Muscle of back (tissue), 13 donors: ENCODE results near the gene PRR14. TPM values are rescaled to one million over a fixed set of nuclear protein-coding genes. Genes with fewer than 3 reads are reported as not detected.

Experiments used
- DNase-seq, 3 donors: peaks; one replicate each; pipeline versions ENCODE4 v3.0.0 to v3.0.0-alpha.2; 2013
- long read RNA-seq, 9 donors: transcript quantifications; one replicate each; lab custom pipeline, GENCODE V29; 2026
- polyA plus RNA-seq, 10 donors: library from polyadenylated mRNA; unstranded; fragments of 120-200 nt; gene quantifications; one replicate each; pipeline ENCODE4 v1.2.1, GENCODE V29; 2013; ENCODE audit not compliant: insufficient read length in 10 of 10

Gene PRR14
- 10 to 100 TPM; 17.8 to 27.5 (median 22.2) TPM for polyA plus RNA-seq
- long read RNA-seq, donor 1, partial matches to known transcripts = 0 of 3 reads
- long read RNA-seq, donor 1, other reads (novel, unspliced or antisense) = 0 of 3 reads
- long read RNA-seq, donor 2, partial matches to known transcripts = 0 of 3 reads
- long read RNA-seq, donor 2, other reads (novel, unspliced or antisense) = 0 of 3 reads
- long read RNA-seq, donor 3 = 0 reads
- long read RNA-seq, donor 4, partial matches to known transcripts = 0 of 3 reads
- long read RNA-seq, donor 4, other reads (novel, unspliced or antisense) = 0 of 3 reads
- long read RNA-seq, donor 5, partial matches to known transcripts = 9 of 13 reads
- long read RNA-seq, donor 5, other reads (novel, unspliced or antisense) = 0 of 13 reads
- long read RNA-seq, donor 6, partial matches to known transcripts = 0 of 1 reads
- long read RNA-seq, donor 6, other reads (novel, unspliced or antisense) = 0 of 1 reads
- long read RNA-seq, donor 7 = 0 reads
- long read RNA-seq, donor 8, partial matches to known transcripts = 0 of 3 reads
- long read RNA-seq, donor 8, other reads (novel, unspliced or antisense) = 0 of 3 reads
- long read RNA-seq, donor 9 = 0 reads

DNA sequence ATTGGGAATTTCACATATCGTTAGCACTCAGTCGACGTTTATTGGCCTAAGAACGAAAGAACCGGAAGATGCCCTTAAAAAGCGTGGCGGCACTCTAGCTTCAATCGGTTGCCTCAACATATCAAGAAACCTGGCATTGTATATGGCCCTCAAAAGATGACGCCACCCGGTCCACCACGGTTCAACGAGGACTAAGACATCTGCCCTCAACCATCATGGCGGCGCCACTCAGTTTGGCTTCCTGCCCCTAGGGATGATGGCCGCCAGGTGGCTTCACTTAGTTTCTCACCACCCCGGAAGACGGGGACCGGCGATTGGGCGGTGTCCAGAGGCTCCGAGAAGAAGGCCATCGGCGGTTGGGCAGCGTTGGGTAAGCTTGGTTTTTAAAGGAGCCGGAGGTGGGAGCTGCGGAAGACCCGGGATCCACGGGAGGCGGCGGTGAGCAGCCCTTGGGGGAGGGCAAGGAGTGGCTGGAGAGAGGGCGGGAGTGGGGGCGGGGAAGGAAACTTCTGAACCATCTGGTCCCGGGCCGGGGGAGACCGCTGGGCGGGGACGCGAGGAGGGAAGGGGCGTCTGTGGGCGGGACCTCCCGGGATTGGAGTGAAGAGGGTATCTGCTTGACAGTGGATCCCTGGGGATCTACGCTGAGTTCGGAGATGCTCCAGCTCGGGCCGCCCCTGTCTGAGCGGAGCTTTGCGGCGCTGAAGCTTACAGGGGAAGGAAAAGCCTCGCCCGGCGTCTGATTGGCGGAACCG lies at the start of gene PRR14:
TSS of gene PRR14 (plus strand) at position 592 of the 755 bp plus-strand sequence. CDS start 686 bp downstream, outside the sequence.
- peak; percentile 99 to 100 (median 100) for DNase-seq

DNA sequence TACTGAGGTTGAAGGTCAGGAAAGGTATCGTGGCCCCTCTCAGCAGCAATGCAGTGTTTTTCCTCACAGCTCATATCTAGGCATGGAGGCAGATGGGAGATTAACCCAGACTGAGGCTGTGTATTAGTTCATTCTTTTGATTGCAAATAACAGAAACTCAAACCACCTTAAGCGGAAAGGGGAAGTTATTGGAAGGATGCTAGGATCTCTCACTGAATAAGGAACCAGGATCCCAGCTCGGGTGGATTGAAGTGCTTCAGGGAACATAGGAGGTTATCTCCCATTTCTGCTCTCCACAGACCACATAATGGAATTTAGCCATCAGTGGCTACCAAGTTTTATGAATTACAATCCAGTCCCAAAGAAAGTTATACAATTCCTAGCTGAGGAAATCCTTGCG lies 48.8 kb upstream of the PRR14 start:
- no peak for DNase-seq

DNA sequence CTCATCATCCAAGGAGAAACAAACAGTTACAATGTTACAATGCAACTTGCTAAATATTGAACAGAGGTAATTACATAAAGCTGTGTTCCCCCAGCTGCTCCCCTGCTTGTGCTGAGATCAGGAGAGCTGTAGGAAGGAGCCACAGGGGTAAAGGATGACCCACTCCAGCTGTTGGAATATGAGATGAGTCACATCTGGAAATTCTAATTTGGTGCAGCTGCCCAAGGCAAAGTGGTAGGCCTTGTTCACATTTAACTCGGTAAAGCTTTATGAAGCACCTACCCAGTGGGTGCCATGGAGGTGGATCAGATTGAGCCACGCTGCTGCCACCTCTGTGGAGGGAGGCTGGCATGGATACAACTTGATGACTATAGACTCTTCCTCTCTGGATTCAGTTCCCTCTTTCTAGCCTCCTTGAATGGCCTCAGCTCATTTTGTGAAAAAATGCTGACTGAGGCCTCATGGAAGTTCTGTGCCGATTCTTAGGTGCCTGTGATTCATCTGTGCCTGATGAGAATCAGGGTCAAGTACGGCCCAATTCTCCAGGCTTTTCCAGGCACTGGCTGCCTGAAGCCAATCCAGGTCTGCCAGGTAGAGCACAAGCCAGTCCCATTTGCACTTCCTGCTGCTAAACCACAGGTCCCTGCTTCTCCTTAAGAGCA lies 48.0 kb upstream of the PRR14 start:
- DNase-seq = peak in 1 of 3 donors; percentile 65

DNA sequence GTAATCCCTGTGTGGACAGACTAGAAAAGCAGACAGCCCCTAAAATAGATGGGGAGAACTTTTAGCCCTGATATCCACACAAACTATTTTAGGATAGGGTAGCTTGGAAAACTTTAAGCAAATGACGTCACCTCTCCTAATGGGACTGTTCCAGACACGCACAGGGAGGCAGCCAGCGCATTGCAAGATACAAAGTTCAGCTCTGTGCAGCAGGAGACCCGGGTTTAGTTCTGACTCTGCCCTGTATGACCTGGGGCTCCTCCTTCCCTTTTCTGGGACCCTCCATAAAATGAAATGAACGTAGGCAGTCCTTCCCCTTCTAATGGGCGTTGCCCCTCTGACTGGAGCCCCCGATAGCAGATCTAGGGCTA lies 46.8 kb upstream of the PRR14 start:
- DNase-seq = no peak

DNA sequence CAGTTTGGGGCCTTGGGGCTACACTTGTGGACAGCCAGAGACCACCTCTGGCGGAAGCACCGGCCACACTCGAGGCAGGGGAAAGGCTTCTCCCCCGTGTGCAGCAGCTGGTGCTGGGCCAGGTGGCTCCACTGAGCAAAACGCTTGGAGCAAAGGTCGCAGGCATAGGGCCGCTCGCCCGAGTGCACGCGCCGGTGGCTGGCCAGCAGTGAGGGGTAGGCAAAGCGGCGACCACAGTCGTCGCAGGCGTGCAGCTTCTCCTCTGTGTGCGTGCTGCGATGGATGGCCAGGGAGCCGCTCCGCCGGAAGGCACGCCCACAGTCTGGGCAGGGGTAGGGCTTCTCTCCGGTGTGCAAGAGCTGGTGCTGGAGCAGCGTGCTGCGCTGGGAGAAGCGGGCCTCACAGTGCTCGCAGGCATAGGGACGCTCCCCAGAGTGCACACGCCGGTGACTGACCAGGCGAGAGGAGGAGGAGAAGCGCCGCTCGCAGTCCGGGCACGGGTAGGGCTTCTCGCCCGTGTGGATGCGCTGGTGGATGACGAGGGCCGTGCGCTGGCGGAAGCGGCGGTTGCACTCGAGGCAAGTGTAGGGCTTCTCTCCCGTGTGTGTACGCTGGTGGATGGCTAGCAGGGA lies 46.3 kb upstream of the PRR14 start:
- no peak for DNase-seq

DNA sequence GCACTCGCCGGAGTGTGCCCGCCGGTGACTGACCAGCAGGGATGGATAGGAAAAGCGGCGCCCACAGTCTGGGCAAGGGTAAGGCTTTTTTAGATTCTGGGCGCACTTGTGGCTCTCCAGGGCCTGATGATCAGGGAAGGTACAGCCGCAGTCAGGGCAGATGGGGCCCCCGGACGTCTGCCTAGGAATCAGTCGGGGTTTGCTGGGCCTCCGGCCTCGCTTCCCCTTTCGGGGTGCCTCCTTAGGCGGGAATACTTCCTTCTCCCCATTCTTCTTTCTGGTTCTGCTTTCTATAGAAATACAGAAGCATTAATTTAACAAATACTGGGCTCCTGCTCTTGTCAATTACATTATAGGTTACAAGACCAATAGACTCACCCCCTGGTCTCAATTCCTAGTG lies 45.6 kb upstream of the PRR14 start:
- peak in 1 of 3 donors; percentile 17 for DNase-seq

DNA sequence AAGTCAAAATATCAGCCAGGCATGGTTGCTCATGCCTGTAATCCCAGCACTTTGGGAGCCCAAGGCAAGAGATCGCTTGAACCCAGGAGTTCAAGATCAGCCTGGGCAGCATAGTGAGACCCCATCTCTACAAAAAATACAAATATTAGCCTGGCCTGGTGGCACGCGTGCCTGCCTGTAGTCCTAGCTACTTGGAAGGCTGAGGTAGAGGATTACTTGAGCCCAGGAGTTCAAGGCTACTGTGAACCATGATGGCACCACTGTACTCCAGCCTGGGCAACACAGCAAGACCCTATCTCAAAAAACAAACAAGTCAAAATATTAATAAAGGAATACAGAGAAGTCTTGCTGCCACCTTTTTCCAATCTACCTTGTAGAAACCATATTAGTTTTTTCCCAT lies 44.8 kb upstream of the PRR14 start:
- DNase-seq = no peak

DNA sequence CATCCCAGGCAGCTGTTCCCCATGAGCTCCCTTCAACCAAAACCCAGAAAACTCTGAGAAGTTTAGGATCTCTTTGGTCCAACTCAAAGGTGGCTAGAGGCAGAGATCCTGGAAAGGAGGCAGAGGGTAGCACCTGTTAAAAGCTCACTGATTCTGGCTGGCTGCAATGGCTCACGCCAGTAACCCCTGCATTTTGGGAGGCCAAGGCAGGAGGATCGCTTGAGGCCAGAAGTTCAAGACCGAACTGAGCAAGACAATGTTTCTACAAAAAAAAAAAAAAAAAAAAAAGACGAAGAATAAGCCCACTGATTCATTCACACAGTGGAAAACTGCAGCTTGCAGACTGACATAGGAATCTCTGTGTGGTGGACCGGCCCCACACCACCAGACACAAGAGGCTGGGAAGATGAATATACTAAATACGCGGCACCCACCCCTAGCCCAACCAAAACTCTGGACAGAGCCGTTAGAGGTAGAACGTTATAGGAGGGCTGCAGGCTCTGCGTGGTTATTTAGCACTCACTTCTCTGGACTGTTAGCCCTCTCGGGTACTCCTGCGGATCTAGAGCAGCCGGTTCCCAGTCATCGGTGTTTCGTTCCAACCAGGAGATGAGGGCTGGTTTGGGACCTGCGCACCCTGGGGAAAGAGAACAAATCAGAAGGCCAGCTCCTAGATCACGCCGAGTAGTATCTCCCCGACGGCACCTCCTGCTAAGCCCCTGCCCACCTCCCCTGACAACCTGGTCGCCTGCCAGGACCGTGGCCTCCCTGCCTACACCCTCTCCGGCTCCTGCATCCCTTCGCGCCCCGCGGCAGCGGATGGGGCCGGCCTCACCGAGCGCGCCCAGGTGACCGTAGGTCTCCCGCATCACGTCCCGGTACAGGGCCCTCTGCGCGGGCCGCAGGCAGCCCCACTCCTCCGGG lies 41.5 kb upstream of the PRR14 start:
- peak in 2 of 3 donors; percentile 46 to 82 for DNase-seq

DNA sequence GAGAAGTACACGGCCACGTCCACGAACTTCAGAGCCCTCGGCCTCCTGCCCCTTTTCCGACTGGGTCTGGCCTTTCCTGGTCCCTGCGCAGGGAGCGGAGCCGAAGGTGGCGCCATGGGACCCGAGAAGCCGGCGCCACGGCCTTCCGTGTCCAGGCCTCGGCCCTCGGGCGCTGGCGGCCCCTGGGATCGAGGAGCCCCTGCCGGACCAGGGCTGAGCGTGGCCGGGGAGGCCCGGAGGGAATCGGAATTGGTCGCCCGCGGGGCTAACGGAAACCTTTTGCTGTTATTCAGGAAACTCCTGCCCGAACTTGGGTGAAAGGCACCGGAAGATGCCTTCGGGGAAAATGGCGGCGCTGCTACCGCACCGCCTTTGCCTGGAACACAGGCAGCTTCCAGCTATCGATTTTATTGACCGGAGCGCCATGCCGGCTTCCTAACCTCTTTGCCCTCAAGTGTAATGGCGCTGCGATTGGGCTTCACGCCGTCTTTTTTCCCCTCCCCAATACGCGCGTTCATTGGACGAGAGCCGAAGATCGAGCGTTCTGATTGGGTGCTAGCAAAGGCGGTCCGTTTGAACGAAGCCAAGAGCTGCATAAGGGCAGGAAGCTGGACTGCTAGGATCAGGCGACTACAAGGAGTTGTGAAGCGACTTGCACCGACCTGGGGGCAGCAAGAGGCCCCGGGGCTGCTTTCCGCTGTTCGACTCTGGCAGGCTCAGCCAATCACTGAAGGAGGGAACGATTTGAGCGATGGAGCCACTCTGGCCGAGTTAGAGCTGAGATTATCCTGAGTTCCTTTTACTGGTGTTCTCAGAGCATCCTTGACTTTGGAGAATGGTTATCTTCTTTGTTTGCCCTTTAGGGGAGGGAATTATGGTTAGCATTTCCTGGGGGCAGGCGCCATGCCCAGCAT lies 40.6 kb upstream of the PRR14 start, which contains the start of gene ZNF689:
TSS of gene ZNF689 (minus strand) at position 464 of the 914 bp plus-strand sequence. CDS start at position 116, 348 bp downstream.
- DNase-seq = peak; percentile 98 to 99 (median 99)

DNA sequence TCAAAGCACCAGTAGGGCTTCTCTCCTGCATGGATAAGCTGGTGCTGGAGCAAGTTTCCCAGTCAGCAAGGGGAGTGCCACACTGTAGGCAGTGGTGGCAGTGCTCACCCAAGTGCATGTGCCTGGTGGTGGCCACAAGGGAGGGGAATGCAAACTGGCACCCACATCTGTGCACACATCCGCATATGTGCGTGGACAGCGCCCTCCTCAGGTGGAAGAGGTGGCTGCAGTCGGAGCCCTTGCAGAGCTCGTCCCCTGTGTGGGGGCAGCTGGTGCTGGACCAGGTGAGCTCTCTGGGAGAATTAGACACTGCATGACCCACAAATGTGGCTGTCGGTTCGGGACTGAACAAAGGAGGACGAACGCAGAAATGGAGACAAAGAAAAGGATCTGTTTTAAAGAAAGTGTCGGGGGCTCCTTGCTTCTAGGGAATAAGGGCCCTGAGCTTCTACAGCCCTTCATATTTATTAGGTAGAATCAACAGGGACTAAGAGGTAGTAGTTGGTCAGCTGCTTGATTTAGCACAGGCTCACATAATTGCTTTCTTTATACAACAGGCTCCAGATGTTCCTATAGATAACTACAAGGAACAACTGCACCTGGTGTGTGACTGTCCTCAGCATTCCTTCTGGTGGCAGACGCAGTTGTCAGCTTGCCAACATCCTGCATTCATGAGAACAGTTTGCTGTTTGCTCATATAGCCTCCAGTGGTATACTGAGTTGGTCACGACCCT lies 35.2 kb upstream of the PRR14 start:
- no peak for DNase-seq

DNA sequence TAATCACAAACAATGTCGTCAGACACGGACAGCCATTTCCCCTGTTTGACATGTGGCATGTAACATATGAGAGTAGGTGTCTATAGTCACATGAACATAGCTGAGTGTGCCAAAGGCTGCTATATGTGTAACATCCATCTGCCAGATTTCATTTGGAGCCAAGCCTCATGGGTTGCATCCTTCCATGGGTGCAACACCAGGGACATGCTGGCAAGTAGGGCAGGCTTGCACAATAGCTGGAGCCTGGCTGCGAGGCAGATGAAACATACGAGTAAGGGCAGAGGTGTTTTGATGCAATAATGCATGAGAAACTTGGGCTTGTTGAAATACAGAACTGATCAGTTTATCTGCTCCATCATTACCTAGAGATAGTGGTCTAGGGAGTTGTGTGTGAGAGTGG lies 31.6 kb upstream of the PRR14 start:
- DNase-seq = no peak

DNA sequence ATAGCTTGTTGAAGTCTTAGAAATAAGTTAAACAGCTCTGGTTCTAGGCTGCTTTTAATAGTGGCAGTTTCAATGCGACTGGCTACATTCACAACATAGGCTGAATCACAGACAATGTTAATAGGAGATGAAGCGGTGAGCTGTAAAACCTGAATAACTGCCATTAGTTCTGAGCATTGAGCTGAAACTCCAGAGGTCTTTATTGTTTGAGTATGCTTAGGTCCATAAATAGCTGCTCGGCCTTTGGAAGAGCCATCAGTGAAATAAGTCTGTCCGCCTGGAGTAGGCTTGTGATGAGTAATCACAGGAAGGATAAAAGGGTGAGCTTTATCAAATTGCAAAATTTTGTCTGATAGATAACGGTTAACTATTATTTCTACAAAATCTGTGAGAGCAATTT lies 31.1 kb upstream of the PRR14 start:
- no peak for DNase-seq

DNA sequence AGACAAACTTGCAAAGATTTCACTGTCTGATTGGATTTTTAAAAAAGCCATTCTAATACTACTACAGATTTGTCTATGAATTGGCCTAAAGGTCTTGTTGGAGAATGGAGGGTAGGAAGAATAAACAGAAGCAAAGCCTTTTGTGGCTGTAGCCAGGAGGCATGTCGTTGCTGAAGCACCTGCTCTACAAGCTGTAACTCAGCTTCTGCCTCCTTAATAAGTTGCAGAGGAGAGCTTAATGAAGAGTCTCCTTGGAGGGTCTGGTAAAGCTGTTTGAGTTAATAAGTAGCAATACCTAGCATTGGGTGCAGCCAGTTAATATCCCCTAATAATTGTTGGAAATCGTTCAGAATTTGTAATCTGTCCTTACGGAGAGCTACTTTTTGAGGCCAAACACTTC lies 30.6 kb upstream of the PRR14 start:
- no peak for DNase-seq

DNA sequence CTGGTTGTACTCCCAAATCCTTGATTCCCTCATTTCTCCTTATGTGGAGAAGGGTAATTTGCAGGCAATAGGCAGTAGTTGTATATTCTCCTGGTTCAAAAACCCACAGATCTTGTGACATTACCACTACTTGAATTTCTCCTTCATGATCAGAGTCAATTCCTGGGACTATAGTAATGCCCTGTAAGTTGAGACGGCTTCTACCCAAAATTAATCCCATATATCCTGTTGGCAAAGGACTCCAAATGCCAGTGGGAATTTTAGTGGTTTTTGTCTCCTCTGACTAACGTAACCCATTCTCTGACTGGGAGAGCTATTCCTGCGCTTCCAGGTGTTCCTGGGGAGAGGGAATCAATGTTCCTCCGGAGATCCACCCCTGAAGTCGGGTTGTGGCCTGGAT lies 29.0 kb upstream of the PRR14 start:
- DNase-seq = no peak

DNA sequence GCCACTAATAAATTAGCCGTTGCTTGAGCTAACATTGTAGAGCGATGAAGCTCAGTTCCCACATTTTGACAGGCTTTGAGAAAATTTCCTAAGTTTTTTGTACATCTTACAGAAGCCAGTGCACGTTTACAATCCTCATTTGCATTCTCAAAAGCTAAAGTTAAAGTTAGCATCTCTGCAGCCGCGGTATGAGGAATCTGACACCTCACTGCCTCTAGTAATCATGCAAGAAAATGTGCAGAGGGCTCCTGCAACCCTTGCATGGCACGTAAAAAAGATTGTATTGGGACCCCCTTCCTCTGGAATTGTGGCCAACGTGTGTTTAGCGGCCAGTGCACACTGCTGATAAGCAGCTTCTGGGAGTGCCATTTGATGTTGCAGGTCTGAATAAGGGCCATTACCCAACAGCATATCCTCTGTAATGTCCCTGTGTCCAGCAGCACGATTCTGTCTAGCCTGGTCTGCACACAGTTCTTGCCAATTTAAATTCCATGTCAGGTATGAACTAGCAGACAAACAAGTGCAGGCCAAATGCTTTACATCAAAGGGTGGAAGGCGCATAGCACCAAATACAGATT lies 28.2 kb upstream of the PRR14 start:
- DNase-seq = no peak

DNA sequence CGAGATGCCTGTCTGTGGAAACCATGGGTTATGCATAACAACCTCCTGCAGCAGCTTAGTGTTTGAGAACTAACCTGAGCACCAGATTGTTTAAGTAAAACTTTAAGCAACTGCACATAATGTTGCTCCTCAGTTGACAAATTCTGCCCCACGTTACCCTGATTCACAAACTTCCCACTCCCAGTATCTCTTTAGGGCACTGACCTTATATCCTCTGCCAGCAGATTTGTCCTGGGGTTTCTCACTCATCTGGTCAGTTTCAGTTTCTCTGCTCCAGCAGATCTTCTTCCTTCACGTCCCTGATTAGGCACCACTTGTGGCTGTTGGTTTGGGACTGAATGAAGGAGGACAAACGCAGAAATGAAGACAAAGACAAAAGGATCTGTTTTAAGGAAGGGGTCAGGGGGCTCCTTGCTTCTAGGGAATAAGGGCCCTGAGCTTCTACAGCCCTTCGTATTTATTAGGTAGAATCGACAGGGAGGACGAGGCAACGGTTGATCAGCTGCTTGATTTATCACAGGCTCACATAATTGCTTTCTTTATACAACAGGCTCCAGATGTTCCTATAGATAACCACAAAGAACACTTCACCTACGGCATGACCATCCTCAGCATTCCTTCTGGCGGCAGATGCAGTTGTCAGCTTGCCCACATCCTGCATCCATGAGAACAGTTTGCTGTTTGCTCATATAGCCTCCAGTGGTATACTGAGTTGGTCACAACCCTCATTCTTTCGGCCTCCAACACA lies 27.1 kb upstream of the PRR14 start:
- no peak for DNase-seq

DNA sequence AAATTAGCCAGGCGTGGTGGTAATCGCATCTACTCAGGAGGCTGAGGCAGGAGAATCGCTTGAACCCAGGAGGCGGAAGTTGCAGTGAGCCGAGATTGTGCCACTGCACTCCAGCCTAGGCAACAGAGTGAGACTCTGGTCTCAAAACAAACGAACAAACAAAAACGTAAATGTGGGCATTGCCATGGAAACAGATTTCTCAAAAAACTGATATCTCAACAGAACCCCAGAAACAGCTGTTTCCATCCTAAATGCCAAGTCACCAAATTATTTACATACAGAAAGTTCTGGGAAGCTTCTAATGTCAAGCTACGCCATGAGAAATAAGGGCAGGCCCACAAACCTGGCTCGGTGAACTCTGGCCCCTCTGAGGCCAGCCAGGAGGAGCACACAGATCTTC lies 24.5 kb upstream of the PRR14 start:
- DNase-seq = no peak
